Lung (tissue), 12 donors: ENCODE results near the gene AADAT. TPM values are rescaled to one million over a fixed set of nuclear protein-coding genes. Genes with fewer than 3 reads are reported as not detected.

Source experiments
- ATAC-seq: fragments of 200-7000 bp; cut with Tn5 transposase; one replicate; pipeline ENCODE4 v1.9.1; 2020; ENCODE audit warnings: moderate number of reproducible peaks; ENCODE audit not compliant: insufficient read depth, low FRiP score
- DNase-seq, 3 donors: peaks; one replicate each; pipeline ENCODE4 v3.0.0-alpha.2; 2013 to 2017
- H3K27ac ChIP-seq, 2 donors: one replicate each; pipeline ENCODE4 v1.5.1; 2013; ENCODE audit warnings: mild to moderate bottlenecking in 2 of 2, moderate library complexity in 2 of 2, control low read depth in 1 of 2, inconsistent platforms in 1 of 2, low read depth in 1 of 2, low read length in 1 of 2
- H3K27me3 ChIP-seq, 3 donors: one replicate each; pipeline ENCODE4 v1.5.1; 2013; ENCODE audit warnings: low read length in 2 of 3; ENCODE audit not compliant: control insufficient read depth in 3 of 3, insufficient read depth in 3 of 3
- H3K36me3 ChIP-seq, 4 donors: one replicate each; pipeline ENCODE4 v1.5.1; 2013; ENCODE audit warnings: low read length in 4 of 4, mild to moderate bottlenecking in 1 of 4, moderate library complexity in 1 of 4; ENCODE audit not compliant: control insufficient read depth in 4 of 4, insufficient read depth in 4 of 4
- H3K4me1 ChIP-seq, 5 donors: one replicate each; pipeline ENCODE4 v1.5.1; 2013; ENCODE audit warnings: low read length in 5 of 5, mild to moderate bottlenecking in 2 of 5, moderate library complexity in 1 of 5; ENCODE audit not compliant: control insufficient read depth in 5 of 5, insufficient read depth in 5 of 5
- H3K4me3 ChIP-seq: one replicate; pipeline ENCODE4 v1.5.1; 2013; ENCODE audit warnings: mild to moderate bottlenecking, control low read depth, moderate library complexity
- H3K9ac ChIP-seq, 2 donors: one replicate each; pipeline ENCODE4 v1.5.1; 2013; ENCODE audit warnings: low read length in 2 of 2, control low read depth in 1 of 2; ENCODE audit not compliant: insufficient read depth in 1 of 2
- H3K9me3 ChIP-seq, 4 donors: one replicate each; pipeline ENCODE4 v1.5.1; 2013; ENCODE audit warnings: low read length in 3 of 4, mild to moderate bottlenecking in 1 of 4, moderate library complexity in 1 of 4; ENCODE audit not compliant: control insufficient read depth in 4 of 4, insufficient read depth in 3 of 4
- CTCF ChIP-seq: IDR thresholded peaks from 2 replicates; pipeline ENCODE4 v1.5.1; 2012; ENCODE audit warnings: mild to moderate bottlenecking; ENCODE audit errors: control extremely low read depth, extremely low read depth
- WGBS, 2 donors: extraction: QIAGEN DNeasy Blood & Tissue Kit; methylation state at CpG; one replicate each; pipeline ENCODE4 v1.1.7; 2013; 5-methylcytosine and 5-hydroxymethylcytosine counted together
- polyA plus RNA-seq, 2 donors: library from polyadenylated mRNA; stranded (reverse); fragments of 200-250 nt; gene quantifications; one replicate each; pipeline ENCODE4 v1.2.1, GENCODE V29; 2013
- total RNA-seq, 2 donors: library from RNA; depleted of rRNA in 1 of 2; stranded (reverse); fragments of >200 nt in 1 of 2; gene quantifications; one replicate each; pipeline ENCODE4 v1.2.1, GENCODE V29; 2014 to 2021
- donor health status: control.
- donor health status: control.
- donor health status: Bipolar disorder and iron deficiency.
- donor health status: healthy.
- donor health status: DM: yes; HTN: yes; CAD: no.

Gene AADAT
- total and polyA plus RNA-seq, 4 donors: 2.2 to 14.0 (median 6.8) TPM

GRCh38 chr4:170035845-170036244 lies 53.9 kb downstream of the AADAT start:
- ATAC-seq (no peak), DNase-seq (no peak)
- Histone ChIP-seq H3K9me3 (peaks cover 0 to 2% (median 0%) of the 10 kb centered on the region in 4 donors), H3K4me1 (no peaks in the 10 kb centered on the region), H3K9ac (no peak overlapping the region), H3K27me3 (no peaks in the 10 kb centered on the region), H3K4me3 (no peak overlapping the region), H3K27ac (no peak overlapping the region), H3K36me3 (no peaks in the 10 kb centered on the region)
- WGBS, 2 donors: 85 to 90% methylated on average over 3 of the region's 3 CpGs
- no peak for TF ChIP-seq CTCF

- no peak for TF ChIP-seq CTCF
- DNase-seq (no peak), ATAC-seq (no peak)
- H3K27ac ChIP-seq: no peak overlapping the region
- peaks cover 0 to 2% (median 0%) of the 10 kb centered on the region in 4 donors for H3K9me3 ChIP-seq
- no peaks in the 10 kb centered on the region for H3K36me3 ChIP-seq
- no peaks in the 10 kb centered on the region for H3K27me3 ChIP-seq
- no peak overlapping the region for H3K9ac ChIP-seq
- WGBS, 2 donors: 55 to 91% methylated on average over 1 of the region's 1 CpG
- H3K4me3 ChIP-seq: no peak overlapping the region
- H3K4me1 ChIP-seq: no peaks in the 10 kb centered on the region
Observed at GRCh38 chr4:170035231-170035630, 54.5 kb downstream of the AADAT start.

- H3K4me3 ChIP-seq: no peak overlapping the region
- H3K9me3 ChIP-seq: peaks cover 0 to 2% (median 0%) of the 10 kb centered on the region in 4 donors
- ATAC-seq (no peak), DNase-seq (no peak)
- no peak for TF ChIP-seq CTCF
- H3K27me3 ChIP-seq: peaks cover 0 to 5% (median 2%) of the 10 kb centered on the region in 3 donors
- no peaks in the 10 kb centered on the region for H3K36me3 ChIP-seq
- H3K27ac ChIP-seq: no peak overlapping the region
- H3K9ac ChIP-seq: no peak overlapping the region
- WGBS, 2 donors: 96 to 97% methylated on average over 2 of the region's 2 CpGs
- H3K4me1 ChIP-seq: no peaks in the 10 kb centered on the region
Observed at GRCh38 chr4:170033999-170034398, 55.8 kb downstream of the AADAT start.

GRCh38 chr4:170030121-170030520 lies 59.6 kb downstream of the AADAT start:
- Histone ChIP-seq H3K27me3 (peaks cover 0 to 16% (median 10%) of the 10 kb centered on the region in 3 donors), H3K4me1 (peaks cover 0 to 10% (median 0%) of the 10 kb centered on the region in 5 donors), H3K9ac (no peak overlapping the region), H3K27ac (no peak overlapping the region), H3K9me3 (peaks cover 0 to 4% (median 0%) of the 10 kb centered on the region in 4 donors), H3K4me3 (no peak overlapping the region), H3K36me3 (no peaks in the 10 kb centered on the region)
- TF ChIP-seq CTCF: no peak
- ATAC-seq (no peak), DNase-seq (no peak)
- 38 to 63% methylated on average over 1 of the region's 1 CpG for WGBS, 2 donors
